ENCODE measurements around the gene LNPEP.

DNA sequence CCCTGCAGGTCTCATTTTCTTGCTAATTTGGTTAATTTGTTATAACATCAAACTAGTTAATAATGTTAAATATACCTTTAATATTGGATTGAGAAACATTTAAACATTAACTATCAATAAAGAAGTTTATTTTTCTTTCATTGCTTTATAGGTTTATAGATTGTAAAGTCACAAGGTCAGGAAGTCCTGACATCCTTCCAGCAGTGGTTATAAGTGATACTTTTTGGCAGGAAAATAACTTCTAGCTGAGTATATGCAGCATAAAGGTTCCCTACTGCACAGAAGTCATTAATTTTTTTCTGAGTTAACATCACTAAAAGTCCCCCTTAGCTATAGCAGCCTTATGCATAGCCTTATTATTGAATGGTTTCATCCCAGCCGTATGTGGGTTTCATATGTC, 85.5 kb downstream of the LNPEP start:
- no peak for TF ChIP-seq POLR2A (IDR thresholded peaks at IDR 0.05)
- TF ChIP-seq, protein P1, sequence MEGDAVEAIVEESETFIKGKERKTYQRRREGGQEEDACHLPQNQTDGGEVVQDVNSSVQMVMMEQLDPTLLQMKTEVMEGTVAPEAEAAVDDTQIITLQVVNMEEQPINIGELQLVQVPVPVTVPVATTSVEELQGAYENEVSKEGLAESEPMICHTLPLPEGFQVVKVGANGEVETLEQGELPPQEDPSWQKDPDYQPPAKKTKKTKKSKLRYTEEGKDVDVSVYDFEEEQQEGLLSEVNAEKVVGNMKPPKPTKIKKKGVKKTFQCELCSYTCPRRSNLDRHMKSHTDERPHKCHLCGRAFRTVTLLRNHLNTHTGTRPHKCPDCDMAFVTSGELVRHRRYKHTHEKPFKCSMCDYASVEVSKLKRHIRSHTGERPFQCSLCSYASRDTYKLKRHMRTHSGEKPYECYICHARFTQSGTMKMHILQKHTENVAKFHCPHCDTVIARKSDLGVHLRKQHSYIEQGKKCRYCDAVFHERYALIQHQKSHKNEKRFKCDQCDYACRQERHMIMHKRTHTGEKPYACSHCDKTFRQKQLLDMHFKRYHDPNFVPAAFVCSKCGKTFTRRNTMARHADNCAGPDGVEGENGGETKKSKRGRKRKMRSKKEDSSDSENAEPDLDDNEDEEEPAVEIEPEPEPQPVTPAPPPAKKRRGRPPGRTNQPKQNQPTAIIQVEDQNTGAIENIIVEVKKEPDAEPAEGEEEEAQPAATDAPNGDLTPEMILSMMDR (IDR thresholded peaks at IDR 0.05): no peak

Measured in Peyer's patch (tissue), 4 donors.